Measurements from ENCODE around the gene PCBP3.

The PCBP3 gene

DNA sequence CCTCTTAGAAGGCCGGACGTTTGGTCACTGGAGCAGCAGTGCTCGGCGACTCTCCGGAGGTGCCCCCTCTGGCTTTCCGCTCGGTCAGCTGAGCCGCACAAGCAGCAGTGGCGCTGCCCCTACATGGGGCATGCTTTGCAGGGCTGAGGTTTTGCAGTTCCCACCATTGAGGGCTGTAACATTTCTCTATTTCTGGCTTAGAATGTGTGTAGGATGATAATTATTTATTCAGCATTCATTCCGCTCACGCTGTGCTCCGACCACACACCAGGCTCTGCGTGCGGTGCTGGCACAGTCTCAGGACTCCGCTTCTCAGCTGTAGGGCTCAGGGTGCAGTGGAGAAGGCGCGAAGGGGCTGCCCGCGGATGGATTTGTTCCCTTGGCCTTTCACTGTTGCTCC, 119.5 kb downstream of the PCBP3 start:
- DNase-seq = no peak

DNA sequence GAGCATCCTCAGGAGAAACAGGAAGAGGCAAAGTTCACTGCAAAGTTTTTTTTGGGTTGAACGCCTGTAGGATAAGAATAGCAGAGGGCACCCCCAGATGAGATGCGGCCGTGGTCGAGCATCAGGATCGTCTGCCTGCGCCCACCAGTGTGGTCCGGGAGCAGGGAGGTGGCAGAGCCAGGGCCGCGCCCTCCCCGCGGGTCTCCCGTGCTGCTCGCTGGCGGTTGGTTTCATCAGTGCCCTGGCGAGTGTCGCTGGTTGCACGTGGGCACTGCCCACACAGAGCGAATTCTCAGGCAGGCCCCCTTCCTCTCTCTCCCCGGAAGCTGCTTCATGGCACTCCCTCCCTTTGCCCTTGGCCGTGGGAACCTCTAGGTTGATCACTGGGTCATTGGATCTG, 120.0 kb downstream of the PCBP3 start:
- DNase-seq = no peak

DNA sequence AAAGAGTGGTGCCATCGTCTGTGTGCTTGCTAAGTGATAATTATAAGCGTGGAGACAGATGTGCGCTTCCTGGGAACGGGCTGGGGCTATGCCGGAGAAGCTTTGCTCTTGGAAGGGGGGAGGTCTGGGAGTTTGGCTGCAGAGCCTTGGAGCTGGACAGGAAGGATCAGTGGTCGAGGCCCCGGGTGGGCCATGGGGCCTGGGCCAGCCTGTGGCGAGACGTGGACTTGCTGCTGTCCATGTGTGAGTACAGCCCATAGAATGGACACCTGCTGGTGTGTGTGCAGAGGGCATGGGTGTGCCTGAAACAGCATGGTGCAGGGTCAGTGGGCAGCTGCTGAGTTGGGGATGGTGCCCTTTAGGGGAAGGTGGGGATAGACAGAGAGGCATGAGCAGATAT, 121.3 kb downstream of the PCBP3 start:
- DNase-seq = no peak

DNA sequence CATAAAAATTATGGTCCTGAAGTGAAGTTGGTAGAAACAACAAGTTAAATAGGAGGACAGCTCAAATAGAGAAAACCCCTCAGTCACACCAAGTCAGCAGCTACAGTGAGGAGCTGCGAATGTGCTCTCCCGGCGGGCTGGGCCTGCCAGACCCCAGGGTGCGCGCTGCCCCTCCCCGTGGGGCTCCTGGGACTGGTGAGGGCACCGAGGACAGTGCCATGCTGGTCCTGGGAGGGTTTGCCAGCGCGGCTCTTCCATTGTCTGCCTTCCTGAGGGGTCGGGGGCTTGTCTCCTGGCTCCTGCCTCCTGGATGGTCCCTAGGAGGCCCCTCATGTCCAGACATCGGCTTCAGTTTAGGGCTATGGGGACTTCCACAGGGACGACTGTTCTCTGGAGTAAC, 121.8 kb downstream of the PCBP3 start:
- no peak for DNase-seq

DNA sequence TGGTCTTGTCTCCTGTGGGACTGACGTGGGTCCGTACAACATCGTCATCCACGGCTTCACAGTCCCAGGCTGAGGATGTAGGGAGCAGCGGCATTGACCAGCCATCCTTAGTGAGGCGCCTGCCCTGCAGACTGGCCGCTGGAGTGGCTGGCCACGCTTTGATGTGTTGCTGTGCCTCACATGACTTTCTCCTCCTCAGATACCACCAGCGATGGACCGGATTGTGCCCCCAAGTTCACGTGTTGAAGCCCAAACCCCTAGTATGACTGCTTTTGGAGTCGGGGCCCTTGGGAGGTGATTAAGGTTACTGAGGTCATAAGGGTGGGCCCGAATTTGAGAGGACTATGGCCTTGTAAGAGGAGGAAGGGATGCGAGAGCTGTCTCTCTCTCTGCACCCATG, 122.5 kb downstream of the PCBP3 start:
- no peak for DNase-seq

DNA sequence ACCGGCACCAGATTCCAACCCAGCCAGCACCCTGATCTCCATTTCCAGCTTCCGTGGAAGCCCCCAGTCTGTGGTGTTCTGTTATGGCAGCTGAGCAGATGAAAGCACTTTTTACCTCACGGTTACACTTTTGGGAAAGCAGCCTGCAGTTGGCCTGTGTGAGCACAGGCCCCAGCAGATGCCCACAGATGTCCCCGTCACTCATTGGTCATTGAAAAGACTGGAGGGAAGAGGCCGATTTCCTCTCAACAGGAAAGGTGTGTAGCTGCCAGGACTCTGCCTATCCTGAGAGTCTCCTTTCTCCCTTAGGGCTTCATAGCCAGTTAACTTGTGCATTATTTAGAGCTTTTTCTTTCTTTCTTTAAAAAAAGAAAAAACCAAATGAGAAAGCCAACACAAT, 123.0 kb downstream of the PCBP3 start:
- no peak for DNase-seq

DNA sequence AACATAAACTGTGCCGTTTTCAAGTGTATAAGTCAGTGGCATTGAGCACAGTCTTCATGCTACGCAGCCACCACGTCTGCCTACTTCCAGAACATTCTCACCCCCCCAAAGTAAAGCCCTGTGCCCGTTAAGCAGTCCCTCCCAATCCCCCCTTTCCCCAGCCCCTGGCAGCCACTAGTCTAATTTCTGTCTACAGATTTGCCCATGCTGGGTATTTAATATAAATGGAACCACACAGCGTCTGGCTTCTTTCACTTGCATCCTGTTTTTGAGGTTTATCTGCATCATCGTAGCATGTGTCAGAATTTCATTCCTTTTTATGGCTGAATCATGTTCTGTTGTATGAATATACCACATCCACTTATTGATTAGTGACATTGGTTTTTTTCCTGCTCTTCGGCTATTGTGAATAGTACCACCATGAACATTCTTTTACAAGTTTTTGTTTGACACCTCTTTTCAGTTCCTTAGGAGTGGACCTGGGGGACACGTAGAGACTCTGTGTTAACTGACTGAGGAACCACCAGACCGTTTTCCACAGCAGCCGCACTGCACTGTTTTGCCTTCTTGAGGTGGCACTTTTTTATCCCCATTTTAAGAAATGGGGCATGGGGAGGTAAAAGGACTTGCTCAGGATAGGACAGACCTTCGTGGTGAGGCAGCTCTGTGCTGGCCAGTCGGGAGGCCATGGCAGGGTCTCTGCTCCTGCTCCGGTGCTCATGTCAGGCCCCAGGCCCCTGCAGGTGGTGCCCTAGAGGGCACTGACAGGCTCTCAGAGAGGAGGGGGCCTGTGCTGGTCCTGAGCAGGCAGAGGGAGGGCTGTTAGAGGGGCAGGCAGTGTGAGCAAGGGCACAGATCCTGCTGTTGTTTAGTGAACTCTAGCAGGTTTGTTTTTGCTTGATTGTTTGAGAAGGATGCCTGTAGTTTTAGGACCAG, 123.8 kb downstream of the PCBP3 start:
- DNase-seq = peak; percentile 21

DNA sequence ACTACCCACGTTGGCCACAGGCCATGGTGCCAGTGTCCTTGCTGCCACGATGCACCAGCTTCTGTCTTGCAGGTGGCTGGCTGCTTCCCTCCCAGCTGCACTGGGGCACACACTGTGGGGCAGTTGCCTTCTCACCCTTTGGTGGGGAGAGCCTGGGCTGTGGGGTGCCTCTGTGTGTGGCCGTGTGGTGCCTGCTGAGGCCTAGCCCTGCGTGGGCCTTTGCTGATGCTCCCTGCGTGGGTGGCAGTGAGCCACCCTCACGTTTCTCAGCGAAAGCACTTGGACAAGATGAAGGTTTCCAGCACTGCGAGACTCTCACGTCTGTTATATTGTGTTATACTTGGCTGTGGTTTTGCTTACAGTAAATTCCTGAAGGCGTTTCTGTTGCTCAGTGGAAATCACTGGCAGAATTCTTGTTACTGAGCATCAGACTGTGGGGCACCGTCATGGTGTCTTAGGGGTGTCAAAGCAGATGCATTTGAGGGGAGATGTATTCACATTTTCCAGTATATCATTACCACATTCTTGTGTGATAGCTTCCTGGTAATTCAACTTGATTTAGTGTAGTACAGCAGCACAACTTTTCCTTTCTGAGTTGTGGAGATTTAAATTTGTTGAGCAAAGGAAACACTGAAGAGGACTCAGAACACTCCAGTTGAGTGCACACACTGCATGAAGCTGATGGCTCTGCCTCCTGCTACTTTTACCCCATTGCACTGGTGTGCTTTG, 124.7 kb downstream of the PCBP3 start:
- no peak for DNase-seq

DNA sequence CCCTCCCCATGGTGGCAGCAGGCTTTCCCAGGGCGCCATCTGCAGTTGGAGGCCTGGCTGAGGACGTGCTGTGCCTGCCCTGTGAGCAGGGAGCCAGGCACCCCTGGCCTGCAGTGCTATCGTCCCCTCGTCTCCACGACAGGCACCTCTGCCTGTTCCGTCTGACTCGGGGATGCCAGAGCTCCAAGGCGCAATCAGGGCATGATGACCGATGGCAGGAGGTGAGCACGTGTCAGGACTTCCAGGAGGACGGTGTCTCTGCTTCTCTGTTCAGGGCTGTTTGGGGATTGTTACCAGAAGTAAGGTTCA, 125.2 kb downstream of the PCBP3 start:
- no peak for DNase-seq

DNA sequence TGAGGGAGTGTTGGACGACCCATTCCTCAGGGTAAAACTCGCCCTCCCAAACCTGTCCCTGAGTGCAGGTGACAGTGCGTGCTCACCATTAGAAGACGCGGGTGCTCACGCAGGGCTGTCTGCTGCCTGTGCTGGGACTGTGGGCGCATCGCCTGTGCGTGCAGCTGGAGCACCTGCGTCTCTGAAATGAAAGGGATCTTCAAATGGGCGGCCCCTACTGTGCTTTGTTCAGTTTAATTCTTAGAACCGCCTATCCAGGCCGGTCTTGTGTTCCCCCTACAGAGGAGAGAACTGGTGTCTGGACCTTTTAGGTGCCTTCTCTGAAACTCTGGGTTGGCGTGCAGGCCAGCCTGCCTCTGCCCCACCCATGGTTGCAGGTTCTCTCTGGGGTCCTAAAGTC, 125.8 kb downstream of the PCBP3 start:
- no peak for DNase-seq

DNA sequence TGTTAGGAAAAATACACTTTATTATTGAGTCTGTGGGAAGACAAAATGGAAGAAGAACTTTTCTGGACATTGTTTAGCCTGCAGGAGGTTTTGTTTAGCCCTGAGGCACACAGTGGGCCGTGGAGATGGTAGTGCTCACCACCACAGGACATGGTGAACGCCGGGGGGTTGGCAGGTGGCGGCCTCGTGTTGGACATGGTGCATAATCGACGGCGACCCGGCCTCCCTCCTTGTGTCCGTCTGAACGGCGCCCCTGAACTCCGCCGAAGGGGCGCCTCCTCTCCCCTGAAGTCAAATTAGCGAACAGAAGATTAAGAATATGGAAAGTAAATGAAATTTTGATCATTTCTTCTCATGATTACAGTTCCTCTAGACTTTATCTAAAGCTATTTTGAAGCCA, 126.4 kb downstream of the PCBP3 start:
- DNase-seq = no peak

DNA sequence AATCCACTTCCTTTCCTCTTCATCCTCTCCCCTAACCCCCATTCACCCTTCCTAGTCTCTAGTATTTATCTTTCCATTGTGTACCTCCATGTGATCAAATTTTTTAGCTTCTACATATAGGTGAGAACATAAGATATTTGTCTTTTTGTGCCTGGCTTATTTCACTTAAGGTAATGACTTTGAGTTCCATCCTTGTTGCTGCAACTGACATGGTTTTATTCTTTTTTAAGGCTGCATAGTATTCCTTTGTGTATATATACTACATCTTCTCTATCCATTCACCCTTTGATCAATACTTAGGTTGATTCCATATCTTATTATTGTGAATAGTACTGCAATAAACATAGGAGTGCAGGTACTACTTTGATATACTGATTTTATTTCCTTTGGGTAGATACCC, 128.7 kb downstream of the PCBP3 start:
- DNase-seq = no peak

DNA sequence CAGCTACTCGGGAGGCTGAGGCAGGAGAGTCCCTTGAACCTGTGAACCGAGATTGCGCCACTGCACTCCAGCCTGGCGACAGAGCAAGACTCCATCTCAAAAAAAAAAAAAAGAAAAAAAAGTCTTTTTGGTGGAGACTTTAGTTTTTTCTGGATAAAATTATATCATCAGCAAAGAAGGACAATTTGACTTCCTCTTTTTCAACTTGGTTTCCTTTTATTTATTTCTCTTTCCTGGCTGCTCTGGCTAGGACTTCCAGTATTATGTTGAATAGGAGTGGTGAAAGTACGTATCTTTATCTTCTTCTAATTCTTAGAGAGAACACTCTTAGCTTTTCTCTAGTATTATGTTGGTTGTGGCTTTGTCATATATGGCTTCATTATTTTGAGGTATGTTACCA, 130.8 kb downstream of the PCBP3 start:
- DNase-seq = no peak

DNA sequence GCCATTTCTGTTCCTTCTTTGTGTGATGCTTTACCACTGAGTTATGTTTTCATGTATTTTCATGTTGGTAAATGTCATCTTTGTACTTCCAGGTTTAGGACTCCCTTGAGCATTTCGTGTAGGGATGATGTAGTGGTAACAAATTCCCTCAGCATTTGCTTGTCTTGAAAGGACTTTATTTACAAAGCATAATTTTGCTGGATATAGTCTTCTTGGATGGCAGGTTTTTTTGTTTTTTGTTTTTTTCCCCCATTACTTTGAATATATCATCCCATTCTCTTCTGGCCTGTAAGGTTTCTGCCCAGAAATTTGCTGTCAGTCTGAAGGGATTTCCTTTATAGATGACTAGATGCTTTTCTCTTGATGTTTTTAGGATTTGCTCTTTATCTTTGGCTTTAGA, 133.4 kb downstream of the PCBP3 start:
- DNase-seq = no peak

DNA sequence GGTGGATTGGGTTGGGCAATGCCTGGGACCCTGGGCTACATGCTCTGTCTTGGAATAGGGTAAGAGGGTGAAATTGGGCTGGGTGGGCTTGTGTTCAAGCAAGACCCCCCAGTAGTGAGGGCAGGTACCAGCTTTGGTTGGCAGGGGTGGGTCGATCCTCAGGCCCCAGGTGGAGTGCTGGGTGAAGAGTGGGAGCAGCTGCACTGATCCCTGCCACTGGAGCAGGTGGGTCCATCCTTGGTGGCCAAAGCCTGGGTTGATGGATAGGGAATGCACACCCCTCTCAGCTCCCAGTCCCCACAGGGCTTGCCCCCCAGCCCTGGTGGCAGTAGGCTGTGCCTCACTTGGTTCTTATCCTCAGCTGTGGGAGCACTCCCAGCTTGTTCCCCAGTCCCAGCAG, 135.2 kb downstream of the PCBP3 start:
- no peak for DNase-seq

DNA sequence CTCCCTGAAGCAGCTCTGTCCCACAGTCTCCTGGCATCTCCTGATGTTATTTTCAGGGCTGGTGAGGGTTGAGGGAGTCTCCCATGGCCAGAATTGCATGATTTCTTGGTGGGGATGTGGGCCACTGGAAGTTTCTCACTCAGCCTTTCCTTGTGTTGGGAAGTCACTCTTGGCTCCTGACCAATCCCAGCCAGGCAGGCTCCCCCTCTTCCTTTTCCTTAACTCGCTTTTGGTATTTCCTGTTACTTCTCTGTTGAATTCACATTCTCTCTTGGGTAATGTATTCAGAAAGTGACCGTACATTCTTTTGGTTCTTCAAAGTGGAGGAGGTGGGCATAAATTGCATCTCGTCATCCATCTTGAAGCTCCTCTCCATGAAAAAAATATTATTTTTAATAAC, 135.7 kb downstream of the PCBP3 start:
- DNase-seq = no peak

DNA sequence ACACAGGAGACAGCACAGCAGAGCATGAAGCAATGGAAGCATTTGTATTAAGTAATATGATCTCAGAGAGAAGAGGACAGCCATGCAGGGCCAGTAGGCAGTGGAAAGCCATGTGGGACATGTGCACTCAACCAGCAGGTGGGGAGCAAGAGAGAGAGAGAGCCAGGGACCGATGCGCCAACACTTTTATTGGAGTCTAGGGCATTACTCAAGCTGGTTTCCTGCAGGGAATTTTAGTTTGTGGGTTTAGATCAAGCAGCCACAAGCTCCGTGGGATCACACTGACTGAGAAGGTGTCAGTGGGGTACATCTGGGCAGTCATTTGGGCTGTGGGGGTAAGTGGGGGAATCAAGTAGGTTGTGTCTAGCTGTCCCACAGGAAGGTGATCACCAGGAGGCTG, 137.1 kb downstream of the PCBP3 start:
- no peak for DNase-seq

DNA sequence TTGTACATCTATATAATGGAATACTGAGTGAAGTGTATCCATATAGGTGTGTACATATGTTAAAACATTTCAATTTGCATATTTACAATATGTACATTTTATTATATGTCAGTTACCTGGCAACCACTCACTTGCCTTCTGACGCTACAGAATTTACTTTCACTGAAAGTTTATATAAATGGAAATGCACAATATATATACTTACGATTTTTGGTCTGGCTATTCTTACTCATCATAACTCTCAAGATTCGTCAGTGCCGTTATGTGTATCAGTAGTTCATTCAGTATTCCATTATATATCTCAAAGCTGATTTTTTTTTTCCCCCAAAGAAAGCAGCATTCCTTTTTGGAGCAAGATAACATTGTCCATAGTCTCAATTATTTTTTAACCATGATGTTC, 138.2 kb downstream of the PCBP3 start:
- DNase-seq = no peak

DNA sequence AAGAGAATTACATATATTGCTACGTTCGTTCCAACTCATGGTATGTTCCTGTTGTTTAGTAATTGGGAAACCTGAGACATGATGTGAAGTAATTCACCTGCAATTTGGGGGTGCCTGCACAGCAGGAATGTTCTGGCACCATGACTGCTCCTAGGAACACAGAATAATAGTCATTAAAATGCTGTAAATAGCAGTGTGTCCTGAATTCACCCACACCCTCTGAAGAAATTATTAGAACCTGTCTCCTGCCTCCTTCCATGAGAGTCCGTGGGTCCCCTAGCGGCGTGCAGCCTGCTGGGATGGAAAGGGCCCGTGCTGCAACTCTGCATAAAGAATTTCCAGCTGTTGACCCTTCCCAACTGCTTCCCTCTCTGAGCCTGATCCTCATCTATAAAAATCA, 143.1 kb downstream of the PCBP3 start:
- DNase-seq = no peak

DNA sequence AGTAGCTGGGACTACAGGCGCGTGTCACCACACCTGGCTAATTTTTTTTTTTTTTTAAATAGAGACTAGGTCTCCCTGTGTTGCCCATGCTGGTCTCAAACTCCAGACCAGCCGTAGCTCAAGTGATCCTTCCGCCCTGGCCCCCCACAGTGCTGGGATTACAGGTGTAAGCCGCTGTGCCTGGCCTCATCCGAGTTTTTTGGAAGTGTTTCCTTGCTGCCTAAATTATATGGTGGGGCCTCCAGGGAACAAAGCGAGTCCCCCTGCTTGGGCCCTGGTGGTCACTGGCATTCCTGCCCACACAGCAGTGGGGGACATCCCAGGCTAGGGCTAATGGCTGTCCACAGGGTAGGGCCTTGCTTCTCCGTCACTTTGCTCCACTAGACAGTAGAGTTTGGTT, 143.8 kb downstream of the PCBP3 start:
- DNase-seq = no peak

DNA sequence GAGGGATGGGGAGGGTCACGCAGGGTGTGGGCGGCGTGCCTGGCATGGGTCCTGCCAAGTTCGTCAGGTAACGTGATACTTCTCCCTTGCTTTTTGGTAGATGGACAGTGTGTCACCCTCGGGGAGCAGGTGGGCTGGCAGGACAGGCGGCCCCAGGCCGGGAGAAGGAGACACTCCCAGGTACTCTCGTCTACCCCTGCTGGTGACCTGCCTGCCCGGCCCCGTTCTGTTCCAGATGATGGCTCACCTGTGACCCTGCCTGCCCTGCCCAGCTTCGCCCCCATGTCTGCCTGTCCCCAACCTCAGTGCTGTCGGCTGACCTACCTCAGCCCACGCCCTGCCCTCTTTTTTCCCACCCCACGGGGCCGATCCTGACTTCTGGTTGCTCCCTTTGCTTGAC, 144.7 kb downstream of the PCBP3 start:
- DNase-seq = no peak

DNA sequence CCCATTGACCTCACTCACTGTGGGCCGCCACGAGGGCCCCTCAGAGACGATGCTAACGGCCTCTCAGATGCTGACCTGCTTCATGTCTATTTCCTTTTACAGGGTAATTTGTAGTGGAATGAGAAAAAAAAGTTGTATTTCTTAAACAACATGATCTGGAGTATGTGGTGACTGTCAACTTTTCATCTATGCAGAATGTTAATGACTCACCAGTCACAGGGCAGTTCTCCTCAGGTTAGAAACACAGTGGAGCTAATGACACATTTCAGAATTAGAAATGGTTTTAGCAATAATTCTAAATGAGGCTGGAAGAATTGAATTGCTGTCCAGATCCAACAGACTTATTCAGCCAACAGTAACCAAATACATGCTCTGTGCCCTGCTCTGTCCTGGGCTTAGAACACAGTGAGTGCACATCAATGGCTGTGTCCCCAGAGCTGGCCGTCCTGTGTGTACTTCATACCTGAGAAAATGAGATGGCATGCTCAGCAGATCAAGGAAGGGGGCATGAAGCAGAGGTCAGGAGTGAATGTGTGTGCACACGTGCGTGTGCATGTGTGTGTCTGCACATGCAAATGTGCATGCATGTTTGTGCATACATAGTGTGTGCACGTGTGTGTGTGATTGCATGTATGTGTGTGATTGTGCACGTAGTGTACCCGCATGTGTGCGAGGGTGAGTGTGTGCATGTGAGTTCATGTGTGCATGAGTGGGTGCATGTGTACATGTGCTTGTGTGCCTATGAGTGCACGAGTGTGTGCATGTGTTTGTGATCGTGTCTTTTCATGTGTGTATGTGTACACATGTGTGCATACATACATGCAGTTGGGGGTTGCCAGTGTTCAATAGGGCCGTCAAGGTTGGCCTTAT, 145.3 kb downstream of the PCBP3 start:
- DNase-seq = no peak

DNA sequence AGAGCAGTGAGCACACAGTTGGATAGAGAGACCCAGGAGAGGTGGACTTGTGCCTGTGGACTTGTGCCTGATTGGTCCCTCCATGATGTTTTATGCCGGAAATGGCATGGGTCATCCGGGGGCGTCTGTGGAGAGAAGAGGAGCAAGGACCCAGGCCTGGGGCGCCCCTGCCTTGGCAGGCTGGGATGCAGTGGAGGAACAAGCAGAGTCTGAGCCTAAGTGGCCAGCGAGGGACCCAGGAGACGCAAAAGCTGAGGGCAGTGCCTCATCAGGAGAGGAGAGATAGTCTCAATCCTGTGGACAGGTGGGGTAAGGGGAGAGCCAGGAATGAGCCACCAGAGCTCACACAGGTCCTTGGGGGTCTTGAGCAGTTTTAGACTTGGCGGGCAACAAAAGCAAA, 146.9 kb downstream of the PCBP3 start:
- DNase-seq = no peak
